ENCODE results near the gene NLRP2B. TPM values are rescaled to one million over a fixed set of nuclear protein-coding genes. Genes with fewer than 3 reads are reported as not detected.

NLRP2B gene
- total and polyA plus RNA-seq, 9 of the 15 experiments (the other 6 are each of a cell fraction or from before 2014, with no cell fraction given) = not detected

- no peaks in the 10 kb centered on the region for H3K79me2 ChIP-seq (ENCODE audit: control insufficient read depth, insufficient read depth, low read length)
- DNase-seq (ENCODE audit: extremely low read depth in 1 of 4, low spot score in 3 of 4) (no peak), ATAC-seq (no peak), FAIRE-seq (no peak)
- intact Hi-C loops (cut with micrococcal nuclease) = loop anchor here (10.0 kb wide), 1 partner anchor 69 kb away; no protein-coding TSS in a partner anchor
- 0% methylated on average over 1 of the region's 1 CpG for WGBS (ENCODE audit: insufficient coverage, low coverage, missing lambda C conversion rate)
- no peaks in the 10 kb centered on the region for H3K36me3 ChIP-seq (ENCODE audit: control insufficient read depth, insufficient read depth, low read length)
- no peaks in the 10 kb centered on the region for H3K9me1 ChIP-seq (ENCODE audit: control insufficient read depth, insufficient read depth, low read length)
- no peak overlapping the region for H2AFZ ChIP-seq (ENCODE audit: low read depth, low read length)
- no peak overlapping the region for H3K4me3 ChIP-seq
- no TSS peak for BruUV-seq (replicated peaks)
- no peaks in the 10 kb centered on the region for H3K9me3 ChIP-seq (replicated peaks; ENCODE audit: control insufficient read depth, insufficient read depth, low read depth, low read length)
- POLR2A ChIA-PET = no interaction called here
- H3K9ac ChIP-seq (ENCODE audit: insufficient read depth in 1 of 2, low read depth in 2 of 2, low read length in 2 of 2) = no peak overlapping the region
- H3K27ac ChIP-seq (ENCODE audit: extremely low read depth, low read depth, low read length) = no peak overlapping the region
- CTCF ChIA-PET (ENCODE audit: low intra/inter-chr PET ratio) = no interaction called here
- in situ Hi-C loops (cut with MboI) = no loop called here
- H4K20me1 ChIP-seq (replicated peaks; ENCODE audit: control insufficient read depth, insufficient read depth, low read length) = no peaks in the 10 kb centered on the region
- H3K4me2 ChIP-seq (ENCODE audit: insufficient read depth, low read length) = no peak overlapping the region
- H3K27me3 ChIP-seq (ENCODE audit: control insufficient read depth in 2 of 2, insufficient read depth in 2 of 2, low read length in 2 of 2) = no peaks in the 10 kb centered on the region
- no peaks in the 10 kb centered on the region for H3K4me1 ChIP-seq (replicated peaks in 1 of 2; ENCODE audit: control insufficient read depth in 2 of 2, insufficient read depth in 2 of 2, low read length in 2 of 2)
- TF ChIP-seq, protein P1, sequence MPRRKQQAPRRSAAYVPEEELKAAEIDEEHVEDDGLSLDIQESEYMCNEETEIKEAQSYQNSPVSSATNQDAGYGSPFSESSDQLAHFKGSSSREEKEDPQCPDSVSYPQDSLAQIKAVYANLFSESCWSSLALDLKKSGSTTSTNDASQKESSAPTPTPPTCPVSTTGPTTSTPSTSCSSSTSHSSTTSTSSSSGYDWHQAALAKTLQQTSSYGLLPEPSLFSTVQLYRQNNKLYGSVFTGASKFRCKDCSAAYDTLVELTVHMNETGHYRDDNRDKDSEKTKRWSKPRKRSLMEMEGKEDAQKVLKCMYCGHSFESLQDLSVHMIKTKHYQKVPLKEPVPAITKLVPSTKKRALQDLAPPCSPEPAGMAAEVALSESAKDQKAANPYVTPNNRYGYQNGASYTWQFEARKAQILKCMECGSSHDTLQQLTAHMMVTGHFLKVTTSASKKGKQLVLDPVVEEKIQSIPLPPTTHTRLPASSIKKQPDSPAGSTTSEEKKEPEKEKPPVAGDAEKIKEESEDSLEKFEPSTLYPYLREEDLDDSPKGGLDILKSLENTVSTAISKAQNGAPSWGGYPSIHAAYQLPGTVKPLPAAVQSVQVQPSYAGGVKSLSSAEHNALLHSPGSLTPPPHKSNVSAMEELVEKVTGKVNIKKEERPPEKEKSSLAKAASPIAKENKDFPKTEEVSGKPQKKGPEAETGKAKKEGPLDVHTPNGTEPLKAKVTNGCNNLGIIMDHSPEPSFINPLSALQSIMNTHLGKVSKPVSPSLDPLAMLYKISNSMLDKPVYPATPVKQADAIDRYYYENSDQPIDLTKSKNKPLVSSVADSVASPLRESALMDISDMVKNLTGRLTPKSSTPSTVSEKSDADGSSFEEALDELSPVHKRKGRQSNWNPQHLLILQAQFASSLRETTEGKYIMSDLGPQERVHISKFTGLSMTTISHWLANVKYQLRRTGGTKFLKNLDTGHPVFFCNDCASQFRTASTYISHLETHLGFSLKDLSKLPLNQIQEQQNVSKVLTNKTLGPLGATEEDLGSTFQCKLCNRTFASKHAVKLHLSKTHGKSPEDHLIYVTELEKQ (CRISPR knock-in tag; IDR thresholded peaks at IDR 0.05) = no peak
- TF ChIP-seq ZNF165 (CRISPR knock-in tag; IDR thresholded peaks at IDR 0.05; ENCODE audit: borderline replicate concordance) = no peak
- TF ChIP-seq, protein P2, sequence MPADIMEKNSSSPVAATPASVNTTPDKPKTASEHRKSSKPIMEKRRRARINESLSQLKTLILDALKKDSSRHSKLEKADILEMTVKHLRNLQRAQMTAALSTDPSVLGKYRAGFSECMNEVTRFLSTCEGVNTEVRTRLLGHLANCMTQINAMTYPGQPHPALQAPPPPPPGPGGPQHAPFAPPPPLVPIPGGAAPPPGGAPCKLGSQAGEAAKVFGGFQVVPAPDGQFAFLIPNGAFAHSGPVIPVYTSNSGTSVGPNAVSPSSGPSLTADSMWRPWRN (IDR thresholded peaks at IDR 0.05; ENCODE audit: low read depth) = no peak
- no peak for TF ChIP-seq JUNB (CRISPR knock-in tag; conservative IDR thresholded peaks at IDR 0.05)
- no peak for TF ChIP-seq MNT (conservative IDR thresholded peaks at IDR 0.05)
- no peak for TF ChIP-seq ZNF507 (tag; conservative IDR thresholded peaks at IDR 0.05)
- TF ChIP-seq RERE (CRISPR knock-in tag; IDR thresholded peaks at IDR 0.05; ENCODE audit: borderline replicate concordance) = no peak
- no peak for TF ChIP-seq E2F5 (CRISPR knock-in tag; IDR thresholded peaks at IDR 0.05)
- TF ChIP-seq NR3C1 (CRISPR knock-in tag; IDR thresholded peaks at IDR 0.05) = no peak
- no peak for TF ChIP-seq MCM3 (IDR thresholded peaks at IDR 0.05)
- no peak for TF ChIP-seq POLR2A (conservative IDR thresholded peaks at IDR 0.05)
These were observed 36.4 kb downstream of the NLRP2B start for GRCh38 chrX:57643698-57644097.
